GM19452 (cell line): ENCODE data around the gene CORO7.

Source experiments
- ATAC-seq: cut with Tn5 transposase; IDR thresholded peaks from one replicate; pipeline ENCODE4 v1.9.1; 2021; ENCODE audit not compliant: unreplicated experiment

The CORO7 gene

DNA sequence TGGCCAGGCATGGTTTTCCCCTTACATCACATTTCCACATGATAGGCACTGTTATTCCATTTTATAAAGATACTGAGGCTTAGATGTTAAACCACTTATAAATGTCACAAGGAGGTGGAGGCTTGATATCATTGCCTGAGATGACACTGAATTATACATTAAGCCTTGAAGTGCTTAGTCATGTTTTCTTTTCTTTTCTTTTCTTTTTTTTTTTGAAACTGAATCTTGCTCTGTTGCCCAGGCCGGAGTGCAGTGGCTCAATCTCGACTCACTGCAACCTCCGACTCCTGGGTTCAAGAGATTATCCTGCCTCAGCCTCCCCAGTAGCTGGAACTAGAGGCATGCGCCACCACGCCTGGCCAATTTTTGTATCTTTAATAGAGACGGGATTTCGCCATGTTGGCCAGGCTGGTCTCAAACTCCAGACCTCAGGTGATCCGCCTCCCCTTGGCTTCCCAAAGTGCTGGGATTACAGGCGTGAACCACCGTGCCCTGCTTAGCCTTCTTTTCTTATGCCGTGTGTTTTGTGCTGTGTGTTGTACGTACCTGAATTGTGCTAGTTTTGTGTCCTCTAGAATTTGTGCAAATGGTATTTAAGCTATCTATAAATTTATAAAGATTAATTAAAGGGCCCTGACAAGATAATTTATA lies 10.5 kb upstream of the CORO7 start:
- ATAC-seq, result no peak

DNA sequence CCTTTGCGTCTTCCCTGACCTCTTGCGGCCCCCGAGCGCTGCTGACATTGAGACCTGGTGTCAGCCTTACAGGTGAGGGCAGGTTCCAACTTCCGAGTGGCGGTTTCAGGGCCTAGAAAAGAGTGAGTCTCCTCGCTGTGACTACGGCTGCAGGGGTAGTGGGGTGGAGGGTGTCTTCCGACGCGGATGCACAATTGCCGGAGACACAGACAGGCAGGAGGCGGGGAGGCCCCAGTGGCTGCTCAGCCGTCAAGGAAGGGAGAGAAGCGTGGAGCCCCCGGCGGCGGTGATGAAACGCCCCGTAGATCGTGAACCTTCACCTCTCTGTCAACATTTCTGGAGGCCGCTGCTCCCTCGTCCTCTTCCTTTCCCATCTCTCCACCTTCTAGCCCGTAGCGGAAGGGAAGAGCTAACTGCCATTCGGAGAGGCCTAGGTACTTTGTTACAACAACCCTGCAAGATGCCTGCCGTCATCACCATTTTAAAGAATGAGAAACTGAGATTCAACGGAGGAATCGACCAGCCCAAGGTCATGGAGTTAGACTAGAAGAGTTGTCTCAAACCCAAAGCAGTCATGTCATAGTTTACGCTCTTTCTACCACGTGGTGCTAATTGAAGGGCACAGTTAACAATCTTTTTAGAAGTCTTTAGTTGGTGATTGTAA lies 9.8 kb upstream of the CORO7 start:
- ATAC-seq, result peak; percentile 23

DNA sequence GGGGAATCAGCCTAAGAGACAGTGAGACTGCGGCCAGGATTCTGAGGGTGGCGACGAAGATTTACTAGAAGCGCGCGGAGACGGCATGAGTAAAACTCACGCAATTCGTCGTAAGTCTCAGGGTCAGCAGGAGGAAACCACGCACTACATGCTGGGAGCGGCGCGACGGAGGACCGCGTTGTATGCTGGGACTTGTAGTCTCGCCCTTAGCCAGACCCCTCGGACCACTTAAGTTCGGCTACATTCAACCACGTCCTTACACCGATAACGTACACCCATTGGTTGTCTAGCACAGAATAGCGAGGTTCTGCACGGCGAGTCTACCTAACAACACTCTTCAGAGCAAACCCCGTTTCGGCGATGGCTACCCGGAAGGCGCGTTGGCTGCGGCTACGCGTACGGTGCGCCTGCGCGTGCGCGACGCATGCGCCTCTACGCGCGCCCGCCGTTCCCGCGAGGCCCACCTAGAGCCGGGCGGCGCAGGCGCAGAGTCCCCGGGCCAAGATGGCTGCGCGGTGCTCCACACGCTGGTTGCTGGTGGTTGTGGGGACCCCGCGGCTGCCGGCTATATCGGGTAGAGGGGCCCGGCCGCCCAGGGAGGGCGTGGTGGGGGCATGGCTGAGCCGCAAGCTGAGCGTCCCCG lies 9.1 kb upstream of the CORO7 start, which contains the start of gene DNAJA3:
Gene DNAJA3, plus strand, starts transcription at position 491 of the 643 bp plus-strand sequence. Its CDS starts 14 bp downstream, at position 505.
- ATAC-seq, result peak; percentile 89

DNA sequence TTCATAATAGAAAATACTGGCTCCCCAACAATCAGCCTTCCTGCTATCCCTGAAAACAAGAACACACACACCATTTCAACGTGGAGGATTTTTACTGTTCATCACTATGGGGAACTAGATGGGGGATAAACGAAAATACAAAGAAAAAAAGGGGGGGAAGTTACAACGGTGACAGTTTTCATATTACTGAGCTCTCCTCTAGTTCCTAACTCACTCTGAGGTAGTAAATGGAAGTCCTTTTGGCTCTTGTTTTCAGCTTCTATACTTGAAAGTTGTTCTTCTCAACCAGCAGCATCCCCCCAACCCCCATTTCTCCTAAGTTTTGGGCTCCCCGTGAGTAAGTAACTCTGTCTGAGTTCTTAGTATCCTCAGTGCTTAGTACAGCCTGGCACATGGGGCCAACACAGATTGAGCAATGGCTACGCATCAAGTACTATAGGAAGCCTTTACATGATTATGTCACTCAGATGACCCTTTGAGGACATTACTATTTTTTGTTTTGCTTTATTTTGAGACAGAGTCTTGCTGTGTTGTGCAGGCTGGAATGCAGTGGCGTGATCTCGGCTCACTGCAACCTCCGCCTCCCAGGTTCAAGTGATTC lies 4.2 kb upstream of the CORO7 start:
- ATAC-seq, result no peak

DNA sequence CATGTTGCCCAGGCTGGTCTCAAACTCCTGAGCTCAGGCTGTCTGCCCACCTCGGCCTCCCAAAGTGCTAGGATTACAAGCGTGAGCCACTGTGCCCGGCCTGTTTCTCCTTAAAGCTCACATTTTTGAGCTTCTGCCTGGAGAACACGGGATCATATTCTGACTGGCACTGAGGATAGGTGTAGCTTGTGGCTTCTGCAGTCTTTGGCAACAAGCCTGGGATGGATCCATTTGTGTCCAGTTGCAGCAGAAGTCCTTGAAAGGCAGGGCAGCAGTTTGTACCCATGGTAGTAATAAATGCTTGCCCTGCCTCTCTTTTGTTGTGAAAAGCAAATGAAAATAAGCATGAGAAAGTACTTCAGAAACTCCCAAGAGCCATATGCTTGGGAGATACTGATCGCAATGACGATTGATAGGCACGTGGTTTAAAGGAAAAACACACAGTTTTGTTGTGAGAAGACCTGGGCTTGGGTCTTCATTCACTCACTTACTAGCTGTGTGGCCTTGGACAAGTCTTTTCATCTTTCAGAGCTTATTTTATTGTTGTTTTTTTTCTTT lies 3.1 kb upstream of the CORO7 start:
- ATAC-seq, result no peak

DNA sequence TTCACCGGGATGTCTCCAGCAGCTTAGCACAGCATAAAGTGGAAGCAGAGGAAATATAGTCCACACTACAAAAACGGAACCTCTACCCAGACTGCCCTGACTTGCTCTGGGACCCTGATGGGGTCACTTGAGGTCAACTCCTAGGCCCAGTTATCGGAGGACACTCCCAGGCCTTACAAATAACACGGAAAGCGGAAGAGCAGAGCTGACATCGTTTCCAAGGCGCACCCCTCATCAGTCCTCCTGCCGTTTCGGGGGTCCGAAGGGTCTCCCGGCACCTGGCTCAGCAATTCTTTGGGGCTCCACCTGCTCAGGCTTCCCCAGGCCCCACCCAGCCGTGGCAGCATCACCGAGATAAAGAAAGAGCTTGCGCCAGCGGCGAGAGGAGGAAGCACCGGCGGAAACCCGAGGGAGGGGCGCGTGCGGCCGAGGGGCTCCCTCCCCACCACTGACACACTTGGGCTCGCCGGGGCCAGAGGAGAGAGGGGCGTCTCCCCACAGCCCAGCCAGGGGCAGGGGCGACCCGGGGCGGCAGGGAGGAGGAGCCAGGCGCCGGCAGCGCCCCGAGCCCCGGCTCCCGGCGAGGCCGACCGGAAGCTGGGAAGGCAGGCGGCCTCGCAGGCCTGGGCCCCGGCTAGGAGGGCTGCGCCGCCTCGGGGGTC lies 727 bp downstream of the CORO7 start:
- no peak for ATAC-seq

DNA sequence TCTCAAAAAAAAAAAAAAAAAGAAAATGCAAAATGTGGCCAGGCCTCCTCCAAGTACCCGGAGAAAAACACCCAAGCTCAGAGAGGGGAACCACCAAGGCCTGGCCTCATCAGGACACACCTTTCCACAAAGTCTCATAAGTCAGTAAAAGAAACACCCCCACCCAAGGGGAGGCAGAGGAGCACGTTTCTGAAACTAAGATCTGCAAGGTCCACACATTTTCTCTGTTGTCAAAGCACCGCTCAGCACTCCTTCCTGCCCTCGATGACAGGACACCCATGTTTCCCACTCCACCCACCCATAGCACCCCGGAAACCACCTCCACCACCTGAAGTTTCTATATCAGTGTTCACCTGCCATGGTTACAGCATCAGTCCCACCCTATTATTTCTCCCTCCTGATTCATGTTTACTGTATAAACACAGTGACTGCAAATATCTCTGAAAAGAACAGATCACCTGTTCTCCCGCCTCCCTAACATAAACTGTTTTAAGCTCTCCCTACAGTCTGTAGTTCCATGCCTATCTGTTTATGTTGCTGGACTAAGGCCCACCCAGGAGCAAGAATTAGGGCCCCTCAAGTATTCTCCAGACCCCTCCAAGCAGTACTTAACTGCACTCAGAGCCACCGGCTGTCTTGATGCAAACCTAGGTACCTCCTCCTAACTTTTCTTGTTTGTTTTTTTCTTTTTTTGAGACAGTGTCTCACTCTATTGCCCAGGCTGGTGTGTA lies 2.0 kb downstream of the CORO7 start:
- ATAC-seq, result peak; percentile 64

DNA sequence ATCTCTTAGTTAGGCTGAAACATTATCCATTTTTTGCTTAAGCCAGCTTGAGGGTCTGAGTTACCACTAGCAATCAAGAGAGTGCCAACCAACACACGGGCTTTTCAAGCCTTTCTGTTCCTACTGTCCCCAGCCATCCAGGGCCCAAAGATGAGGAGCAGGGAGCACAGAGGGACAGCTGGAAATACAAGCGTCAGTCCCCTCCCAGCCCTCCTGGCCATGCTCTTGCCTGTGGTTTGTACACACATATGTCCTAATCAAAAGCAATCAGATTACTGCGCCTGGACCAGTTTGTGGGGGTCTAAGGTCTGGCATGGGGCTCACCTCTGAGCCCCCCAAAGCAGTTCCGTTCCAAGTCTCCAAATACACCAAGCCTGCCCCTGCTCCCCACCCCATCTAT lies 3.5 kb downstream of the CORO7 start:
- no peak for ATAC-seq

DNA sequence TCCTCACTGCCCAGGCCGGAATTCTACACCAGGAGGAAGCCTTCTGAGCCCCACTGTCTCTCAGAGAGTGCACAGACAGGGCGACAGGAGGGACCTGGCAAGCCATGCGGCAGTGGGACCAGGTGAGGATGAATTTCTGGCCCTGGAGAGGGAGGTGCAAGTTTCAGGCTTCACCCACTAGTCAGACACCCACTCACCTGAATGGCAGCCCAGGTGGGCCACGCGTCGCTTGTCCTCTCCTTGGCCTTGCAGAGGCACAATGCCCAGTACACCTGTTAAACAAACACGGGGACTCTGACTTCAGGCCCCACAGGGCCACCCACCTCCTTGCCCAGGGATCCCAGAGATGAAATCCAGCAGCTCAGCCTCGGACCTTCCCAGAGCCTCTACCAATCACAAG lies 4.2 kb downstream of the CORO7 start:
- no peak for ATAC-seq

DNA sequence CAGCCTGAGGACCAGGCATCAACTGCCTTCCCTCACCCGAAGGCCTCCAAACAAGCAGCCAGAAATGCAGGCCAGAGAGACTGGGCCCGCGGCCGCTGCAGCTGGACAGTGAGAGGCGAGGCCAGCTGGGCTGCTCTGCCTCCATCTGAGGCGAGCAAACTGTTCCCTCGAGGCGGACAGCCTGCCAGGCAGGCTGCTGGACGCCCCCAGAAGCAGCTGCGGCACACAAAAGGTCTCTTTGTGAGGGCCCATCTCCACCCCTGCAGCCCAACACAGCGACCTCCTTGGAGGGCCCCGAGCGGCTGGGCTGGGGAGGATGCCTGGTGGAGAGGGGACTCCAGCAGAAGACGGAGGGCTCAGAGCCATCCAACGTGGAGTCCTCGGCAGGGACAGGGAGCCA lies 4.7 kb downstream of the CORO7 start:
- no peak for ATAC-seq

DNA sequence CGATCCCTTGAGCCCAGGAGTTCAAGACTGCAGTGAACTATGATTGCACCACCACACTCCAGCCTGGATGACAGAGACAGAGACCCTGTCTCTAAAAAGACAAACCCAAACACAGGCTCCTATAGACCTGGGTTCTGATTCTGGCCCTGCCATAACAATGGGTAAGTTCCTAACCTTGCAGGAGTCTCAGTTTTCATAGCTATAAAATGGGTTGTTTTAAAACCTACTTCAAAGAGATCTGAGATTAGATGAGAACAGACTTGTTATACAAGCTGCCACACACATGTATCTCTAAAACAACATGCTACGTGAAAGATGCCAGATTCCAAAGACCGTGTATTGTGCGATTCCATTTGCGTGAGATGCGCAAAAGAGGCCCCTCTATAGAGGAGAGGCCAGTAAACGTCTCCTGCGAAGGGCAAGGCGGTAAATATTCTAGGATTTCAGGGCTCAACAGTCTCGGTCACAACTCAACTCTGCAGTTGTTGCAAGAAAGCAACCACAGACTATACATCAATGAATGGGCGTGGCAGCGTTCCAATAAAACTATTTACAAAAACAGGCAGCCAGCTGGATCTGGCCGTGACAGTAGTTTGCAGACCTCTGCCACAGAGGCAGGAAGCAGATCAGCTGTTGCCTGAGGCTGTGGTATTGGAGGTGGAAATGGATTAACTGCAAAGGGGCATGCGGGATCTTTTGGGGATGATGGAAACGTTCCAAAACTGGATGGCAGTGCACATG lies 5.9 kb downstream of the CORO7 start:
- no peak for ATAC-seq

DNA sequence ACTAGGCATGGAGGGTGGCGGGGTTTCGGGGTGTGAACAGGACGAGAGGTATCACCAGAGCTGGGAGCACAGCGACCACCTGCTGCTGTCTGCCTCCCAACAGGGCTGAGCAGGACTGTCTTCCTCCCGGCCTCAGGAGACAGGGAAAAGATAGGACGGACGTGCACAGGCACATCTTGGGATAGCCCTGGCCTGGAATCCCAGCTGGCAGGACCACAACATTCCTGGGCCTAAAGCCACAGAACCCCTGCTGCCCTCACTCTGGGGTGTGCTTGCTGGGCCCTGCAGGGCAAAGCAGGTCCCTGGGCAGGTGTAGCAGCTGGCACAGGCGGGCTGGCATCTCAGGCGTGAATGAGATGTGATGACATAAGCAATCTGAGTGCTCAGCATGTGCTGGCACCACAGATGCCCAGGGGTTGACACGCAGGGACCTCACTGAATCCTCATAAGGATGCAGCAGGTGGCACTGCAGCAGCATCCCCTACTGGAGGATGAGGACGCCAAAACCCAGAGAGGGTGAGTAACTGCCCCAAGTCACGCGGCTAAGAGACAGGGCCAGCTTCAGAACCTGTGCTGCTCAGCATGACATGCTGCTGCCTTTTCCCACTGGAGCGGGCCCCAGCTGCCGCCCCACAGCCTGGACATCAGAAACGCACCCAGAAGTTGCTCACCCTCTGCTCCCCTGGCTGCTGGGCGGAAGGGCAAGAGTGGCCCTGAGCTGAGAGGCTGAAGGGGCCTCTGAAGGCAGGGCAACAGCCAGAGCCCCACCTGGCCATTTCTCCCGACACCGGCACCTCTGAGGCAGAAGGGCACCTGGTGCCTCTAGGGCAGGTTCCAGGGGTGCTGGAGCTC lies 7.1 kb downstream of the CORO7 start:
- no peak for ATAC-seq

DNA sequence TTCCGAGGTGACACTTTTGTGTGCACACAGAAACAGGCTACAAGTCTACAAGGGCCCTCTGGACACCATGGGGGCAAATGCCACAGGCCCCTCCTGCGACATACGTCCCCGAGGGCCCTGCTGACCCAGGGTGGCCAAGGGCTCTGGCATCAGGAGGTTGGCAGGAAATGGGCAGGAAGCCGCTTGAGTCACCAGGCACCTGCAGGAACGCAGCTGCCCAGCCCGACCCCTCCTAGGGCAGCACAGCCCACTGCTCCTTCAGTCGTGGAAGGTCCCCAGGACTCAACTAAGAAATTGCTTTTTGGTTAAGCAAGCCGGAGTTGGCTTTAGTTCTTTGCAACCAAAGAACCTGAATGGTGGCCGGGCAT lies 8.1 kb downstream of the CORO7 start:
- no peak for ATAC-seq

DNA sequence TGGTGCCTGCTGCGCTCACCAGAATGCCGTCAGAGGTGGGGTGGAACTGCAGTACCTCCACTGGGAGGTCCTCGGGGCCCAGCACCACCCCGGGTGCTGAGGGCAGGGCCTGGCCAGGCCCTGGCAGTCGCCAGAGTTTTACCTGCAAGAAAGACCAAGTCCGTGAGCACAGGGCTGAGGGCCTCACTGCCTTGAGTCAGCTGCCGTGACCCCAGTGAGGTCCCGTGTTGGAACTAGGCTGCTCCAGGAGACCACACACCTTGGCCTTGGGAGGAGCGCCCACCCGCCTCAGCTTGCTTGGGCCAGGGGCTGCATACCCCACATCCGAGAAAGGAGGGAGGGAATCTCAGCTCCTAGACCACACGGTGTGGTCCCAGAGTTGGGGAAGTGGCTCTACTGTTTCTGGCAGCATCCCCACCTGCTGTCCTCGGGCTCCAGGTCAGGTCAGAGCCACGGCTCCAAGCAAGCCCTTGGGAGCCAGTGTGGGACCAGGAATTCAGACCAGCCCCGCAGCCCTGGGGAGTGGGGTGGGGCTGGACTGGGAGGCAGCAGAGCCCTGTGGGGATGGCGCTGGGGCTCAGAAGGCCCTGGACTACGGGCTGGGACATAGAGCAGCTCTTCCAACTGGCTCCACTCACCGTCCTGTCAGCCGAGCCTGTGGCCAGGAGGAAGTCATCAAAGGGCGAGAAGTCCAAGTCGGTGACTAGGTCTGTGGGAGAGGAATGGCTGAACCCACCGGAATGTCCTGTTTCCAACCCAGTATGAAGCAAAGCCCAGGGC lies 8.7 kb downstream of the CORO7 start:
- no peak for ATAC-seq

DNA sequence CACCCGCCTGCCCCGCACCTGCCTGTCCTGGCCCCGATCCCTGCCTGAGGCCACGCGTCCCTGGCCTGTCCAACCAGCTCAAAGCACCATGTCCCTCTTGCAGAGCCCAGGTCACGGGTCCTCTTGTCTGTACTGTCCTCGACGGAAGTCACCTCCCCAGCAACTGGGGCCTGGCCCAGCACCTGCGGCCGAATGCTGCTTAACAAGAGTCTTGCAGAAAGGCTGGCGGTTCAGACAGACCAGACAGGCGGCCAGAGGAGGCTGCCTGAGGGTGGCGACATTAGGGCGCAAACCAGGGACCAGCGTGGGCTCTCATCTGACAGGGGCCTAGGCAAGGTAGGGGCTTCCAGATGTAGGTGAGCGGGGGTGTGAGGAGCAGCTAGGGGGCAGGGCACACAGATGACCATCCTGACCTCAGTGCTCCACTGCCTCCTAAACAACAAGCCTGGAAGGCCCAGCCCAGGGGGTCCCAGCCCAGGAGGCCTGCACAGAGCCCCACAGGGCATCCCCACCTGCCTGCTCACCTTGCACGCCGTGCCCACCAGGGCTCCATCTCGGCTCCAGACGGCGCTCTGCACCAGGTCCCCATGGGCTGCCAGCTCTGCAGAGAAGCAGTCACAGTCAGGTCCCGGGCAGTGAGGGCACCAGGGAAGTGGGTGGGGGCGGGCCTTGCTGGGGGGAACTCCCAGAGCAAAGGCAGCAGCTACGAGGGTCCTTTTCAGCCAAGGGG lies 11.3 kb downstream of the CORO7 start:
- no peak for ATAC-seq

DNA sequence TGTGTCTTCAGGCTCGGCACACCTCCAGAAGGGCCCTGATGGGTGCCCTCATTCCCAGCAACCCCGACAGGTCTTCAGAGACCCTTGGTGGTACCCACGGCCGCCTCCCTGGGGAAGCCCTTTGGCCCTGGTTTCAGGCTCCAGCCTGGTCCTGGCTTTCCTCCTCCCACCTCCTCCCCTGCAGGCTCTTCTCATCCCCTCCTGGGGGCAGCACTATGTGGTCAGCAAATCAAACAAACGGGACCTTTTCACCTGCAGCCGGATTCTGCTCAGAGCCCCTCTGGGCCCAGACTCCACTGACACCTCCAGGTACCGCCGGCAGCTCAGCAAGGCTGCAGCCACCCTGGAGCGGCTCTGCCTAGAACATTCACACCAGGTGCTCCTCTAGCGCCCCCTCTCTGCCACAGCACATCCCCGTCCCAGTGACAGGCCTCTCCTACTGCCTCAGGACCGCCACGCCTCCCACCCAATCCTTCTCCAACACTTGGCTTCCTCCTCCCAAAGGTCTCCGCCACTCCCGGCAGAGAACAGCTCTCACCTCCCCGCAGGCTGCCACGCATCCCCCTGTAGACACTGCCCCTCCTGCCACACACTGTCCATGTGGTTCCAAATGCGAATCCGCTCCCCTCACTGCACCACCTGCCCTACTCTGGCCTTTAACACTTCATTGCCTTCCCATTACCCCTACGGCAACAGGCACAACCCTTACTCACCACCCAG lies 12.0 kb downstream of the CORO7 start:
- no peak for ATAC-seq
